Gastroesophageal sphincter (tissue), 4 donors: ENCODE measurements around the gene FADS6. TPM values are rescaled to one million over a fixed set of nuclear protein-coding genes. Genes with fewer than 3 reads are reported as not detected.

Experiments
- ATAC-seq: fragments of 150-250 bp; one replicate; pipeline ENCODE4 v1.9.1; 2016; ENCODE audit warnings: mild to moderate bottlenecking, moderate library complexity
- H3K27ac ChIP-seq, 4 donors: fragments of 200-600 bp; sonication (generic) in 3 of 4; 1 replicate in 3 of 4; 2 replicates in 1 of 4; pipeline ENCODE4 v1.5.1; 2016 to 2019
- H3K27me3 ChIP-seq: fragments of 200-600 bp; sonication (generic); one replicate; pipeline ENCODE4 v1.5.1; 2019
- H3K36me3 ChIP-seq, 2 donors: fragments of 200-600 bp; sonication (generic); one replicate each; pipeline ENCODE4 v1.5.1; 2019; ENCODE audit warnings: control low read depth in 1 of 2
- H3K4me1 ChIP-seq, 3 donors: fragments of 200-600 bp; sonication (generic); 1 replicate in 2 of 3; 2 replicates in 1 of 3; pipeline ENCODE4 v1.5.1; 2016 to 2019; ENCODE audit warnings: control low read depth in 2 of 3
- H3K4me3 ChIP-seq, 2 donors: fragments of 200-600 bp; sonication (generic); one replicate each; pipeline ENCODE4 v1.5.1; 2019; ENCODE audit warnings: mild to moderate bottlenecking in 1 of 2, moderate library complexity in 1 of 2
- H3K9me3 ChIP-seq, 3 donors: fragments of 200-600 bp; sonication (generic); one replicate each; pipeline ENCODE4 v1.5.1; 2017 to 2019; ENCODE audit warnings: control low read depth in 2 of 3
- CTCF ChIP-seq, 4 experiments: fragments of 200-600 bp in 2 of 4; fragments of 450-650 bp in 2 of 4; sonication (generic) in 1 of 4; IDR thresholded peaks; one replicate each; pipeline ENCODE4 v1.5.1; 2017 to 2019; ENCODE audit warnings: antibody characterized with exemption in 4 of 4, mild to moderate bottlenecking in 2 of 4, moderate library complexity in 2 of 4
- EP300 ChIP-seq: sonication (generic); formaldehyde crosslinking; IDR thresholded peaks from one replicate; pipeline ENCODE4 v1.6.1; 2017; ENCODE audit warnings: antibody characterized with exemption, mild to moderate bottlenecking
- POLR2A ChIP-seq, 2 donors: fragments of 450-650 bp; IDR thresholded peaks; one replicate each; pipeline ENCODE4 v1.6.1; 2017; ENCODE audit warnings: antibody characterized with exemption in 2 of 2, mild to moderate bottlenecking in 2 of 2, moderate library complexity in 1 of 2
- POLR2AphosphoS5 ChIP-seq: sonication (generic); formaldehyde crosslinking; IDR thresholded peaks from one replicate; pipeline ENCODE4 v1.6.1; 2017; ENCODE audit warnings: antibody characterized with exemption
- WGBS, 2 donors: methylation state at CpG; one replicate each; pipeline ENCODE4 v1.1.5; 2018; ENCODE audit warnings: low coverage in 1 of 2; 5-methylcytosine and 5-hydroxymethylcytosine counted together
- total RNA-seq, 4 donors: library from RNA; depleted of rRNA; stranded (reverse); fragments of >200 nt; gene quantifications; one replicate each; pipeline ENCODE4 v1.1.0, GENCODE V29; 2016

FADS6 gene
- total RNA-seq, 4 donors from 2014 or later, result 0.37 TPM; not detected in 3

GRCh38 chr17:74838274-74838673, 55.2 kb downstream of the FADS6 start:
- no peak overlapping the region for H3K27ac ChIP-seq
- H3K4me1 ChIP-seq, result peaks cover 0 to 36% (median 19%) of the 10 kb centered on the region in 3 donors
- 85 to 93% methylated on average over 3 to 7 of the region's 9 CpGs for WGBS, 2 donors
- H3K9me3 ChIP-seq, result no peaks in the 10 kb centered on the region
- H3K4me3 ChIP-seq, result no peak overlapping the region
- H3K27me3 ChIP-seq, result peaks cover 4% of the 10 kb centered on the region
- no peak for ATAC-seq
- no peak for TF ChIP-seq POLR2AphosphoS5
- no peak for TF ChIP-seq CTCF (IDR thresholded peaks at IDR 0.05)
- no peak for TF ChIP-seq EP300
- no peak for TF ChIP-seq POLR2A (IDR thresholded peaks at IDR 0.05)
- H3K36me3 ChIP-seq, result peaks cover 0 to 46% of the 10 kb centered on the region in 2 donors

- H3K36me3 ChIP-seq, result peaks cover 0 to 46% of the 10 kb centered on the region in 2 donors
- ATAC-seq, result no peak
- H3K9me3 ChIP-seq, result no peaks in the 10 kb centered on the region
- WGBS, 2 donors, result 84 to 94% methylated on average over 6 of the region's 19 CpGs
- no peaks in the 10 kb centered on the region for H3K27me3 ChIP-seq
- no peak overlapping the region for H3K27ac ChIP-seq
- no peak for TF ChIP-seq CTCF (IDR thresholded peaks at IDR 0.05)
- TF ChIP-seq EP300, result no peak
- no peak for TF ChIP-seq POLR2A (IDR thresholded peaks at IDR 0.05)
- TF ChIP-seq POLR2AphosphoS5, result no peak
- H3K4me1 ChIP-seq, result peaks cover 0 to 22% (median 15%) of the 10 kb centered on the region in 3 donors
- H3K4me3 ChIP-seq, result no peak overlapping the region
Measured at GRCh38 chr17:74836691-74837467, 56.6 kb downstream of the FADS6 start.

- Histone ChIP-seq H3K4me1 (peaks cover 0 to 15% (median 11%) of the 10 kb centered on the region in 3 donors), H3K9me3 (no peaks in the 10 kb centered on the region), H3K27me3 (no peaks in the 10 kb centered on the region), H3K27ac (no peak overlapping the region), H3K4me3 (no peak overlapping the region), H3K36me3 (peaks cover 0 to 46% of the 10 kb centered on the region in 2 donors)
- ATAC-seq, result no peak
- 87 to 89% methylated on average over 3 to 15 of the region's 26 CpGs for WGBS, 2 donors
- TF ChIP-seq POLR2A (IDR thresholded peaks at IDR 0.05) (no peak), EP300 (no peak), CTCF (IDR thresholded peaks at IDR 0.05) (no peak), POLR2AphosphoS5 (no peak)
Measured at GRCh38 chr17:74836191-74836590, 57.2 kb downstream of the FADS6 start.

- Histone ChIP-seq H3K9me3 (no peaks in the 10 kb centered on the region), H3K36me3 (peaks cover 0 to 66% of the 10 kb centered on the region in 2 donors), H3K4me1 (no peaks in the 10 kb centered on the region), H3K27ac (no peak overlapping the region), H3K27me3 (no peaks in the 10 kb centered on the region), H3K4me3 (no peak overlapping the region)
- 62 to 76% methylated on average over 3 to 13 of the region's 16 CpGs for WGBS, 2 donors
- TF ChIP-seq CTCF (IDR thresholded peaks at IDR 0.05) (no peak), POLR2A (IDR thresholded peaks at IDR 0.05) (no peak), POLR2AphosphoS5 (no peak), EP300 (no peak)
- ATAC-seq, result peak; percentile 35
Measured at GRCh38 chr17:74833501-74834377, 59.7 kb downstream of the FADS6 start.
